IPS-20b (cell line): ENCODE results near the gene YTHDF1.

Source experiments
- H3K27ac ChIP-seq: one replicate; pipeline ENCODE4 v1.5.1; 2013; ENCODE audit warnings: low read length
- H3K27me3 ChIP-seq: 2 replicates; pipeline ENCODE4 v1.6.1; 2013; ENCODE audit warnings: mild to moderate bottlenecking, low read length, inconsistent platforms; ENCODE audit not compliant: insufficient read depth
- H3K36me3 ChIP-seq: 2 replicates; pipeline ENCODE4 v1.6.1; 2013; ENCODE audit warnings: low read depth, mild to moderate bottlenecking, inconsistent platforms, low read length, moderate library complexity; ENCODE audit not compliant: insufficient read depth
- H3K4me1 ChIP-seq: 2 replicates; pipeline ENCODE4 v1.6.1; 2013; ENCODE audit warnings: mild to moderate bottlenecking, control low read depth, inconsistent platforms, low read length, moderate library complexity; ENCODE audit not compliant: insufficient read depth
- H3K4me3 ChIP-seq: 2 replicates; pipeline ENCODE4 v1.5.1; 2013; ENCODE audit warnings: mild to moderate bottlenecking, low read length, inconsistent platforms
- H3K9ac ChIP-seq: 2 replicates; pipeline ENCODE4 v1.6.1; 2013; ENCODE audit warnings: low read depth, mild to moderate bottlenecking, inconsistent platforms, low read length, moderate library complexity
- H3K9me3 ChIP-seq: 2 replicates; pipeline ENCODE4 v1.6.1; 2013; ENCODE audit warnings: mild to moderate bottlenecking, low read depth, low read length, inconsistent platforms; ENCODE audit not compliant: insufficient read depth

The YTHDF1 gene

DNA sequence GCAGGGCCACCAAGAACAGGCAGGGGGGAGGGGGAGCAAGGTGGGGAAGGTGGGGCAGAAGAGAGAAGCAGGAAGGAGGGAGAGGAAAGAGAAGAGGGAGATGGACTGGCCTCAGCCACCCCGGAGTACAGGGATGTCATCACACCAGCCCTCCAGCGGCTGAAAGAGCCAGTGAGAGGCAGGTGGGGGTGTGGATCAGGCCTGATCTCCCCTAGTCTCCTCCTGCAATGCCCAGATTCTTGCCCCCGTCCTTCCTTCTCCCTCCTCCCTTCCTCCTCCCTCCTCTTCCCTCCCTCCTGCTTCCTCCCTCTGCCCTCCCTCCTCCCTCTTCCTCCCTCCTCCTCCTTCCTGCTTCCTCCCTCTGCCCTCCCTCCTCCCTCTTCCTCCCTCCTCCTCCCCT is 61.5 kb downstream of the YTHDF1 start:
- Histone ChIP-seq H3K4me3 (no peak overlapping the region), H3K9me3 (no peaks in the 10 kb centered on the region), H3K27me3 (no peaks in the 10 kb centered on the region), H3K4me1 (no peaks in the 10 kb centered on the region), H3K9ac (no peak overlapping the region), H3K36me3 (no peaks in the 10 kb centered on the region), H3K27ac (no peak overlapping the region)

DNA sequence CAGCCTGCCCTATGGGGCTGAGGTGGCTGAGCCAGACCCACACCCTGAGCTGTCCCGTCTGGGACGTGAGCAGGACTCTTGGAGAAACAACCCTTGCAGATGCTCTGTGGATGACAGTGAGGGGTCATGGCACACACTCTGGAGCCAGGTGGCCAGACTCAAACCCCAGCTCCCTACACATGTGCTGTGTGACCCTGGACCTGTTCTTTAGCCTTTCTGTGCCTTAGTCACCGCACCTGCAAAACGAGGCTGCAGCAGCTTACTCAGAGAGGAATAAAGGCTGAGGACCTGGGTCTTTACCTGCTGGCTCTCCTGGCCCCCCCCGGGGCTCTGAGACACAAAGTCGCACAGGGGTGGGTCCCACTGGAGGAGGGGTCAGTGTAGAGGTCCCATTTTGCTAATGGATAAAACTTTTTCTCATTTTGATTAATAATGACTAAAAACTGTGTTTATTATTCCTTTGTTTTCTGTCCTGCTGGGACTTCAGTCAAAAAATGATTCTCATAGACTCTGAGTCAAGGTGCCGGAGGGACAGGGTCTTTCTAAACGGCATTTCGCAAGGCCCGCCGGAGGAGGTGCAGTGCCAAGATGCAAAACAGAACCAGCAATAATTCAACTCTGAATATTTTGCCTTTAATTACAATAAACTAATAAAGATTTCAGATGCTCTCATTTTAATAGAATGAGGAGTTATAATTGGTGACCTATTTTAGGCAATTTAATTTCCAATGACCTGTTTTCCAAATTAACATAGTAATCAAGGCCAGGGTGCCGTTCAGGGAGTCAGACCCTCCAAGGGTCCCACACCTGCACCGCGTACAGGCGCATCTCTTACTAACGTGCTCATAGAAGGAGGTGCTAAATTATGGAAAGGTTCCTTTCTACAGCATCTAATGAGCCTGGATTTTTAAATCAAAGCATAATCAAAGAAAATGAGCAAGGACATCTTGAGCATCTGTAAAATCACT is 62.4 kb downstream of the YTHDF1 start:
- Histone ChIP-seq H3K9ac (no peak overlapping the region), H3K4me1 (no peaks in the 10 kb centered on the region), H3K9me3 (no peaks in the 10 kb centered on the region), H3K27ac (no peak overlapping the region), H3K36me3 (no peaks in the 10 kb centered on the region), H3K27me3 (no peaks in the 10 kb centered on the region), H3K4me3 (no peak overlapping the region)

DNA sequence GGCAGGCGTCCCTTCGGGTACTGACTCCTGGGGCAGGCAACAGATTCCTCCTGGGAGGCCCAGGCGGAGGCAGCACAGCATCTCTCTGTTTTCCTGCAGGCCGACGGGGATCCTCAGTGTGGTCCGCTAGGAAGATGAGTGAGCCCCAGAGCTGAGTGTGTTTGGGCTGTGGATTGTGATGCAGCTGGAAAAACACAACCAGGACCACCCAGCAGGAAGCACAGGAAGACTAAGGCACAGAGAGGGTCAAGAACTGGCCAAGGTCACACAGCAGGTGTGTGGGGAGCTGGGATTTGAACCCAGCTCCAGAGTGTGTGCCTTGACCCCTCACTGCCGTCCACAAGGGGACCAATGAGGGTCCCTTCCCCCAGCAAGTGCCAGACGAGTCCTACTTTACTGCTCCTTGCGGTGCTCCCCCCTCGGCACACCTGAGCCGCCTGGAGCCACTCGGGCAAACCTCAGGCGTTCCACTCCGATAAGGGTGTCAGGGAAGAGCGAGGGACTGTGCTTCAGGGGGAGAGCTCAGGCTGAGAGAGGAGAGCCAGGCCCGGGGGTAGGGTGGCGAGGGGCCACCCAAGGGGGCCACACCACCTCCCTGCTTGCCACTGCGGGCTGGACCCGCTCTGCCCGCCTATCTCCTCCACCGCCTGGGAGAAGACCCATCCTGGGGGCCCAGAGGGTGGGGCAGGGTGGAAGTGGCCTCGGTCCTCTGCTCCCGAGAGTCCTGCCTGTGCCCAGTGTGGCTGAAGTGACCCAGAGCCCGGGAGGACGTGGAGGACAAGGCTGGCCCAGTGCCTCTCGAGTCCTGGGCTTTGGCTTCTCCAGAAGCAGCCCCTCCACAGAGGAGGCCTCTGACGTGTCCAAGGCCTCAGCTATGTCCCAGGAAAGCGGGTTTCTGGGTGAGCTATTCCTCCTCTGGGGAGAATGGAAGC is 63.3 kb downstream of the YTHDF1 start:
- no peak overlapping the region for H3K27ac ChIP-seq
- peaks cover 9% of the 10 kb centered on the region; the same call in 1 of the 2 replicates for H3K9me3 ChIP-seq
- H3K4me1 ChIP-seq: no peaks in the 10 kb centered on the region
- no peaks in the 10 kb centered on the region for H3K27me3 ChIP-seq
- no peak overlapping the region for H3K4me3 ChIP-seq
- H3K36me3 ChIP-seq: no peaks in the 10 kb centered on the region
- no peak overlapping the region for H3K9ac ChIP-seq

DNA sequence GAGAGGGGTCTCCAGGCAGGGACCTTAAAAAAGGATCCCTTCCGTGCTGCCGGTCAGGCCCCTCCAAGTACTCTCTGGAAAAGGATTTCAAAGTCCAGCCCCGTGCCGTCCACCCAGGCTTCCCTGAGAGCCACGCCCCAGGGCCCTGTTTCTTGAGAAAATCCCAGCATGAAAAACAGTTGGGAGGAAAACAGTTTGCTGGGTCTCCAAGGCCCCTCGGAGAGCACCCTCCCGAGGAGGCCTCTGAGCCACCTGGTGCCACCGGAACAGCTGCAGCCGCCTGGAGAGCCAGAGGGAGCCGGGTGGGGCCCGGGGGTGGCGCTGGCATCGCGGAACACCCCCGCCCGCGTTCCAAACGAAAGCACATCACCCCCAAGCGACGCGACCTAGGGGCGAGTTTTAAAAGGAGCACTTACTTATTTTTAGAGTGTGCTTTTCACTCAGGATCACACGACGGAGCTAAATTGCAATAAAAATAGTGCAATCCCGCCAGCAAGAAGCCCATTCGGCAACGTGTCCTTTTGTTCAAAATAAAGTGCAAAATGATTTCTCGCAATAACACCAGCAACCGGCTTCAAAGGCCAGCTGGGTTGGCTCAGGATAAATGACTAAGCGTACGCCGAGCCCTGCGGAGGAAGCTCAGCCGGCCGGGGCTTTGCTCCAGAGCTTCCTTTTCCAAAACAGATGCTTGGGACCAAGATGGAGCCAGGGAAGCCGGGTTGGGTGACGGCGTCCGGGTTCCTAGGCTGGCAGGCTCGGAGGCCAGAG is 64.2 kb downstream of the YTHDF1 start:
- no peaks in the 10 kb centered on the region for H3K4me1 ChIP-seq
- no peak overlapping the region for H3K9ac ChIP-seq
- no peak overlapping the region for H3K4me3 ChIP-seq
- no peak overlapping the region for H3K27ac ChIP-seq
- H3K27me3 ChIP-seq: no peaks in the 10 kb centered on the region
- no peaks in the 10 kb centered on the region for H3K36me3 ChIP-seq
- peaks cover 15% of the 10 kb centered on the region; the same call in 1 of the 2 replicates for H3K9me3 ChIP-seq

GRCh38 chr20:63150911-63151531 is 64.9 kb downstream of the YTHDF1 start:
- Histone ChIP-seq H3K9ac (no peak overlapping the region), H3K27ac (no peak overlapping the region), H3K9me3 (peaks cover 15% of the 10 kb centered on the region), H3K4me1 (no peaks in the 10 kb centered on the region), H3K27me3 (no peaks in the 10 kb centered on the region), H3K4me3 (no peak overlapping the region), H3K36me3 (no peaks in the 10 kb centered on the region)

DNA sequence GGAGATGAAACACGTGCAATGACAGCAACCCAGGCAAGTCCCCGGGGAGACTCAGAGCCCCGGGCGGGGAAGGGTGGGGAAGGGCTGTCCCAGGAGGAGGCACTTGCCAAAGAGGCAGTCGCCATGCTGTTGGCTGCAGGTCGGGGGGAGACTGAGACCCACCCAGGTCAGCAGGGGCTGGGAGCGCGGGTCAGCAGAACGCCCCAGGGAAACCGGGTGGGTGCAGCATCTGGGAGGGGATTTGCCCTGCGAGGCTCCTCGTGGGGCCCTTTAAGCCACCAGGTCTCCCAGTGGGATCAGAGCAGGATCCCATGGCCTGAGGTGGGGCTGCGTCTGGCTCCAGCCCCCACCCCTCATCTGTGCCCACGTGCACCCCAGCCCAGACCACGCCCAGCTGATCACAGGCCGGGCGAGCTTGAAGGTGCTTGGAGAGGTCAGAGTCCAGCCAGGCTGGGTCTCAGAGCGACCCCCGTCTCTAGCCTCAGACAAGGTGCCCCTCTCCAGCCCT is 65.5 kb downstream of the YTHDF1 start:
- H3K9ac ChIP-seq: no peak overlapping the region
- H3K4me3 ChIP-seq: no peak overlapping the region
- no peaks in the 10 kb centered on the region for H3K36me3 ChIP-seq
- peaks cover 15% of the 10 kb centered on the region for H3K9me3 ChIP-seq
- no peaks in the 10 kb centered on the region for H3K27me3 ChIP-seq
- no peaks in the 10 kb centered on the region for H3K4me1 ChIP-seq
- no peak overlapping the region for H3K27ac ChIP-seq

DNA sequence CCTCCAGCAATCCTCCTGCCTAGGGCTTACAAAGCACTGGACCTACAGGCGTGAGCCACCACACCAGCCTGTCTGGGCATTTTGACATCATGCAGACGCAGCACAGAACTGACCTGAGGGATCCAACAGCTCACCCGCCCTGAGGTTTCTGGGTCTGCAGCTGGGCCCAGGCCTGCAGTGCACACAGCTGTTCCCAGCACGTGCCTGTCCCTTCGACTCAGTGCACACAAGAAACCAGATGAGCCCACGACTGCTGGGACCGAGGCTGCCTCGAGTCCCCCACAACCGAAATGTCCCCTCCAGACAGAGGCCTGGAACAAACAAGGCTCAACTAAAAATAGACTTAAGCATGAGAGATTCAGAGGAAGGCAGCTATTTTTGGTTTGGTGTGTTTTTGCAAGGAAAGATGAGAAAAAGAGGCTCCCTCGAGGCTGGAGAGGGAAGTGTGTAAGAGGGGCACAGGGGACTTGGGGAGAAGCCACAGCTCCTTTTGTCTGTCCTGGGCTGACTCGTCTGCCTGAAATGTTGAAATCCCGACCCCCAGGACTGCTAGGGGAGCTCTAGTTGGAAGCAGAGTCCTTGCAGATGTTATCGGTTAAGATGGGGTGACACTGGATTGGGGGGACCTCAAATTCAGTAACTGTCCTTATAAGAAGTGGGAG is 66.3 kb downstream of the YTHDF1 start:
- Histone ChIP-seq H3K4me3 (no peak overlapping the region), H3K36me3 (no peaks in the 10 kb centered on the region), H3K9ac (no peak overlapping the region), H3K9me3 (peaks cover 15% of the 10 kb centered on the region), H3K4me1 (no peaks in the 10 kb centered on the region), H3K27me3 (no peaks in the 10 kb centered on the region), H3K27ac (no peak overlapping the region)

DNA sequence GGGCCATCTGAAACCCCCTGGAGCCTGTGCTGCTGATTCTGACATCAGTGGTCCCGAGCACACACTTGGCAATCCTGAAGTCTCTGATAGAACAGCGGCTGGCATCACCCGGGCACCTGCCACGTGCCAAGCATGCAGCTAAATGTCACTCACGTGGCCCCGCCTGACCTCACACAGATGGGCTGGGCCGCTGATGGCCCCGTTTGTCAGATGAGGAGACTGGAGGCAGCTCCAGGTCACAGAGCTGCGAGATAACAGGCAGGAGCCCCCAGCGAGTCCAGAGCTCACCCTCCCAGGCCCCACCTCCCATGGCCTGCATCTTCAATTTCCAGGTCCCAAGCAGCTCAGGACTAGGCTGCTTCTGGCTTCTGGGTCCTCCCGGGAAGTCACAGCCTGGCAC is 67.2 kb downstream of the YTHDF1 start:
- Histone ChIP-seq H3K9ac (no peak overlapping the region), H3K4me1 (no peaks in the 10 kb centered on the region), H3K36me3 (no peaks in the 10 kb centered on the region), H3K27me3 (no peaks in the 10 kb centered on the region), H3K27ac (no peak overlapping the region), H3K9me3 (peaks cover 15% of the 10 kb centered on the region), H3K4me3 (no peak overlapping the region)

DNA sequence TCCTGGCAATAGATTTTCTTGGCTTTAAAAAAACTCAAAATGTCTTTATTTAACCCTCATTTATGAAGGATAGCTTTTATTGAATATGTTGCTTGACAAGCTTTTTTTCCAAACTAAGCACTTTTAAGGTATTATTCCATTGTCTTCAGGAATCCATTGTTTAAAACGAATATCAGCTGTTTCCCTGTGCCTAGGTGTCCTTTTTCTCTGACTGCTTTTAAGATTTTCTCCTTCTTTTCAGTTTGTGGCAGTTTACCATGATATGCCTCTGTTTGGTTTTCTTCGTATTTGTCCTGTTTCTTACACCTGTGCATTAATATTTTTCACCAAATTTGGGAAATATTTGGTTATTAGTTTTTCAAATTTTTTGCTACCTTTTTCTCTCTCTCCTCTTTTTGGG is 68.4 kb downstream of the YTHDF1 start:
- Histone ChIP-seq H3K9ac (no peak overlapping the region), H3K4me3 (no peak overlapping the region), H3K36me3 (no peaks in the 10 kb centered on the region), H3K27ac (no peak overlapping the region), H3K9me3 (peaks cover 19% of the 10 kb centered on the region), H3K4me1 (no peaks in the 10 kb centered on the region), H3K27me3 (no peaks in the 10 kb centered on the region)
